ENCODE data around the gene UBE2R2. TPM values are rescaled to one million over a fixed set of nuclear protein-coding genes. Genes with fewer than 3 reads are reported as not detected.

The UBE2R2 gene
- total and polyA plus RNA-seq, 2 of the 4 experiments (the other 2 are of a cell fraction) = 12.7 to 24.8 TPM

DNA sequence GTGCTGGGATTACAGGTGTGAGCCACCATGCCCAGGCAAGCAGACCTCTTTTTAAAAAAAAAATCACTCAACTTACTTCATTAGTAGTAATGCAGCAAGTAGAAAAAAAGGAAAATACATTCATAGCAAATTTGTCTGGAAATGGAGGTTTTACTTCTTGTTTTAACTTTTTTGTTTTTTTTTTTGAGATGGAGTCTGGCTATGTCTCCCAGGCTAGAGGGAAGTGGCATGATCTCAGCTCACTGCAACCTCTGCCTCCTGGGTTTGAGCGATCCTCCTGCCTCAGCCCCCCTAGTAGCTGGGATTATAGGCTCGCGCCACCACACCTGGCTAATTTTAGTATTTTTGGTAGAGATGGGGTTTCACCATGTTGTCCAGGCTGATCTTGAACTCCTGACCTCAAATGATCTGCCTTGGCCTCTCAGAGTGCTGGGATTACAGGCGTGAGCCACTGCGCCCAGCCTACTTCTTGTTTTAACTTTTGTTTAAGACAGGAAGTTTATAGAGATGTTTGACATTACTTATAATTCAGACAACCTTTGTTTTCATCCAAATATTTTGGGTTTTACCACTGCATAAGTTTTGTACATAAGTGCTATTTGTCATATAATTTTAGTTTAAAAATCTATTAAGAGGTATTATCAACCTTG, 26.5 kb downstream of the UBE2R2 start:
- ChIA-PET CTCF (interaction anchor here (0.9 kb wide), 1 partner anchor 29 kb away, joined by 4 read pairs; no protein-coding TSS in a partner anchor), POLR2A (ENCODE audit: unreplicated experiment) (interaction anchor here (0.6 kb wide), 1 partner anchor 10 kb away, joined by 7 read pairs; no protein-coding TSS in a partner anchor)
- Histone ChIP-seq H2AK9ac (replicated peaks; ENCODE audit: low read depth, low read length, poor library complexity) (no peak overlapping the region), H3K36me3 (ENCODE audit: control insufficient read depth, insufficient read depth, low read length) (no peaks in the 10 kb centered on the region), H2BK120ac (ENCODE audit: low read depth, low read length) (no peak overlapping the region), H3K14ac (replicated peaks; ENCODE audit: low read depth, low read length) (no peak overlapping the region), H2BK20ac (ENCODE audit: low read depth, low read length) (no peak overlapping the region), H3K9me1 (ENCODE audit: insufficient read depth, low read length) (0 out of 2 replicates have a peak, but pooled peaks cover 3% of the 10 kb centered on the region), H4K91ac (ENCODE audit: insufficient read depth, low read depth, low read length) (no peak overlapping the region), H3K4me1 (ENCODE audit: control insufficient read depth, insufficient read depth, low read length) (peaks cover 6% of the 10 kb centered on the region), H3K4me2 (ENCODE audit: low read depth, low read length) (no peak overlapping the region), H3K9ac (ENCODE audit: low read depth, low read length) (no peak overlapping the region), H3K79me1 (ENCODE audit: low read depth in 1 of 2, low read length in 2 of 2) (peaks cover 0 to 67% of the 10 kb centered on the region in 2 experiments), H3K4ac (ENCODE audit: low read depth, low read length) (no peak overlapping the region), H3K18ac (ENCODE audit: low read depth, low read length) (no peak overlapping the region), H4K20me1 (ENCODE audit: insufficient read depth, low read length) (peaks cover 92% of the 10 kb centered on the region), H3K27ac (ENCODE audit: insufficient read depth, low read length) (no peak overlapping the region), H2BK15ac (ENCODE audit: low read depth, low read length) (no peak overlapping the region), H3K4me3 (ENCODE audit: insufficient read depth, low read depth, low read length) (no peak overlapping the region), H2AFZ (replicated peaks; ENCODE audit: low read length, poor library complexity) (no peak overlapping the region), H3K56ac (ENCODE audit: extremely low read depth, insufficient read depth, low read length) (no peak overlapping the region), H3K23ac (ENCODE audit: low read depth, low read length) (no peak overlapping the region), H3K9me3 (ENCODE audit: control insufficient read depth, insufficient read depth, low read length) (no peaks in the 10 kb centered on the region), H2AK5ac (ENCODE audit: low read depth, low read length) (no peak overlapping the region), H4K5ac (ENCODE audit: low read depth, low read length) (no peak overlapping the region), H2BK5ac (ENCODE audit: low read depth, low read length, poor library complexity, severe bottlenecking) (no peak overlapping the region), H4K8ac (ENCODE audit: low read depth in 2 of 2, low read length in 2 of 2) (no peak overlapping the region), H3K27me3 (ENCODE audit: control insufficient read depth, insufficient read depth, low read length) (no peaks in the 10 kb centered on the region)
- dilution Hi-C loops (cut with HindIII; ENCODE audit: low sequenced_read_pairs, unreplicated experiment) (no loop called here), in situ Hi-C loops (cut with MboI; ENCODE audit: low sequenced_read_pairs) (no loop called here), intact Hi-C loops (cut with micrococcal nuclease) (no loop called here)
- no TSS peak for BruUV-seq (replicated peaks)
- TF ChIP-seq SMC3 (IDR thresholded peaks at IDR 0.05; ENCODE audit: low read depth, low read length) (no peak), MAFK (IDR thresholded peaks at IDR 0.05; ENCODE audit: low read depth, low read length) (no peak), POLR2A (IDR thresholded peaks at IDR 0.05; ENCODE audit: low read depth, low read length) (no peak), MAZ (IDR thresholded peaks at IDR 0.05; ENCODE audit: borderline replicate concordance, low read depth, low read length) (no peak), USF2 (IDR thresholded peaks at IDR 0.05; ENCODE audit: low read depth, low read length) (no peak), NFE2L2 (IDR thresholded peaks at IDR 0.05; ENCODE audit: low read depth, low read length) (no peak), RFX5 (IDR thresholded peaks at IDR 0.05; ENCODE audit: low read depth, low read length) (no peak), BHLHE40 (IDR thresholded peaks at IDR 0.05; ENCODE audit: low read depth, low read length) (no peak), RCOR1 (IDR thresholded peaks at IDR 0.05; ENCODE audit: insufficient replicate concordance, low read length) (no peak)
- no peak for DNase-seq
- ATAC-seq (ENCODE audit: low read depth) = no peak
- no CpG with 5 or more reads among the region's 5 CpGs for WGBS, 2 experiments (ENCODE audit: extremely low coverage in 2 of 2, insufficient read length in 1 of 2)
